OCI-LY7 (cell line): ENCODE results near the gene C9. TPM values are rescaled to one million over a fixed set of nuclear protein-coding genes. Genes with fewer than 3 reads are reported as not detected.

Experiments used
- BruUV-seq: library from RNA; stranded (reverse); fragments of 400-500 nt; replicated peaks from 2 replicates; lab custom pipeline; 2021; lab: Mats Ljungman, UMichigan
- CTCF ChIA-PET: fragments of 300-600 bp; sonication (Branson Sonifier 250); formaldehyde crosslinking; loops from one replicate; lab custom pipeline; 2022; ENCODE audit warnings: antibody characterized with exemption; ENCODE audit not compliant: unreplicated experiment; lab: Charles Lee
- POLR2A ChIA-PET: fragments of 300-600 bp; sonication (Branson Sonifier 250); formaldehyde crosslinking; loops from one replicate; lab custom pipeline; 2022; ENCODE audit warnings: antibody characterized with exemption; lab: Charles Lee
- DNase-seq: peaks from one replicate; pipeline ENCODE4 v3.0.0-alpha.2; 2015; ENCODE audit warnings: low spot score
- H2AFZ ChIP-seq: fragments of 200-600 bp; sonication (generic), shearing (Covaris generic); 2 replicates; pipeline ENCODE4 v1.6.1; 2014; ENCODE audit warnings: mild to moderate bottlenecking, antibody characterized with exemption, low read length, moderate library complexity
- H3K27ac ChIP-seq: fragments of 200-600 bp; sonication (generic); 2 replicates; pipeline ENCODE4 v1.5.1; 2014; ENCODE audit warnings: mixed run types, low read depth, mild to moderate bottlenecking, moderate library complexity, low read length, inconsistent platforms; ENCODE audit not compliant: poor library complexity, severe bottlenecking
- H3K36me3 ChIP-seq: fragments of 200-600 bp; sonication (generic); 2 replicates; pipeline ENCODE4 v1.6.1; 2014; ENCODE audit warnings: mild to moderate bottlenecking, antibody characterized with exemption, low read length, moderate library complexity, mixed read lengths; ENCODE audit not compliant: insufficient read depth
- H3K4me1 ChIP-seq: fragments of 200-600 bp; sonication (generic); 2 replicates; pipeline ENCODE4 v1.5.1; 2014; ENCODE audit warnings: mild to moderate bottlenecking, low read length; ENCODE audit not compliant: insufficient read depth, poor library complexity, severe bottlenecking
- H3K4me2 ChIP-seq: fragments of 200-600 bp; sonication (generic); 2 replicates; pipeline ENCODE4 v1.6.1; 2014; ENCODE audit warnings: mild to moderate bottlenecking, low read length
- H3K4me3 ChIP-seq: fragments of 200-600 bp; sonication (generic); 2 replicates; pipeline ENCODE4 v1.5.1; 2014; ENCODE audit warnings: mild to moderate bottlenecking, low read depth, low read length; ENCODE audit not compliant: poor library complexity, severe bottlenecking
- H3K79me2 ChIP-seq: fragments of 200-600 bp; sonication (generic); 2 replicates; pipeline ENCODE4 v1.6.1; 2016; ENCODE audit warnings: low read depth, mild to moderate bottlenecking, low read length, moderate library complexity, mixed read lengths; ENCODE audit not compliant: insufficient read depth
- H3K9me2 ChIP-seq: fragments of 200-600 bp; sonication (generic); 2 replicates; pipeline ENCODE4 v1.6.1; 2016; ENCODE audit warnings: mild to moderate bottlenecking, low read length, mixed read lengths; ENCODE audit not compliant: insufficient read depth
- H3K9me3 ChIP-seq: fragments of 200-600 bp; sonication (generic); 2 replicates; pipeline ENCODE4 v1.6.1; 2014; ENCODE audit warnings: mild to moderate bottlenecking, mixed run types, low read length, mixed read lengths
- H4K20me1 ChIP-seq: fragments of 200-600 bp; sonication (generic); 2 replicates; pipeline ENCODE4 v1.6.1; 2014; ENCODE audit warnings: mild to moderate bottlenecking, antibody characterized with exemption, low read length, moderate library complexity, mixed read lengths; ENCODE audit not compliant: insufficient read depth
- EZH2phosphoT487 ChIP-seq: fragments of 200-600 bp; sonication (generic); IDR thresholded peaks from 2 replicates; pipeline ENCODE4 v1.6.1; 2018; ENCODE audit warnings: low read depth, borderline replicate concordance, mild to moderate bottlenecking, mixed run types, antibody characterized with exemption, low read length, moderate library complexity, mixed read lengths
- intact Hi-C: fragments of 100-400 bp; cut with micrococcal nuclease; formaldehyde crosslinking; loops from one replicate; pipeline ENCODE4 v1.10.0; 2022; ENCODE audit not compliant: unreplicated experiment
- total RNA-seq, 2 experiments: library from RNA; depleted of rRNA in 1 of 2; stranded (reverse); fragments of >200 nt in 1 of 2; shearing (Covaris generic) in 1 of 2; gene quantifications; 2 replicates each; pipeline ENCODE4 v1.2.3, GENCODE V29; 2014 to 2022
- TF ChIP-seq, protein P1 (sequence below): fragments of 200-600 bp; sonication (generic); conservative IDR thresholded peaks from 2 replicates; pipeline ENCODE4 v1.5.1; 2014; ENCODE audit warnings: mild to moderate bottlenecking, antibody characterized with exemption, low read length, moderate library complexity, mixed read lengths

The C9 gene
- total RNA-seq, 2 experiments from 2014 or later, result not detected

DNA sequence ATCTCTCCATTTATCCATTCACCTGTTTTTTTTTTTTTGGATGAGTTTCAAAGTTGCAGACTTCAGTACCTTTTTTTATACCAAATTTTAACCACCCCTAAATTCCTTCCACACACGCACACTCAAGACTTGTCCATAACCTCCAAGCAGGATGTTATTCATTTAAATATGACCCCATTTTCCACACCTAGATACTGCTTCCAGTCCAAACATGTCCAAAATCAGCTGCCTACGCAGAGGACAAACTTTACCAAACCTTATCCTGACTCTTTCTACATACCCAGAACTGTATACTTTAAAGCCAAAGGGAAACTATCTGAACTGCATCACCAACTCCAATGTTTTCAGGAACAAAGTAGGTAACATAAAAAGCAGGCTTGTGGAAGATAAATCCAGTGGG is 108.9 kb downstream of the C9 start:
- Histone ChIP-seq H3K9me2 (no peaks in the 10 kb centered on the region), H3K36me3 (no peaks in the 10 kb centered on the region), H4K20me1 (no peaks in the 10 kb centered on the region), H3K79me2 (no peaks in the 10 kb centered on the region), H3K27ac (no peak overlapping the region), H3K4me2 (no peak overlapping the region), H3K4me1 (no peaks in the 10 kb centered on the region), H3K9me3 (no peaks in the 10 kb centered on the region), H2AFZ (no peak overlapping the region), H3K4me3 (no peak overlapping the region)
- TF ChIP-seq, protein P1, sequence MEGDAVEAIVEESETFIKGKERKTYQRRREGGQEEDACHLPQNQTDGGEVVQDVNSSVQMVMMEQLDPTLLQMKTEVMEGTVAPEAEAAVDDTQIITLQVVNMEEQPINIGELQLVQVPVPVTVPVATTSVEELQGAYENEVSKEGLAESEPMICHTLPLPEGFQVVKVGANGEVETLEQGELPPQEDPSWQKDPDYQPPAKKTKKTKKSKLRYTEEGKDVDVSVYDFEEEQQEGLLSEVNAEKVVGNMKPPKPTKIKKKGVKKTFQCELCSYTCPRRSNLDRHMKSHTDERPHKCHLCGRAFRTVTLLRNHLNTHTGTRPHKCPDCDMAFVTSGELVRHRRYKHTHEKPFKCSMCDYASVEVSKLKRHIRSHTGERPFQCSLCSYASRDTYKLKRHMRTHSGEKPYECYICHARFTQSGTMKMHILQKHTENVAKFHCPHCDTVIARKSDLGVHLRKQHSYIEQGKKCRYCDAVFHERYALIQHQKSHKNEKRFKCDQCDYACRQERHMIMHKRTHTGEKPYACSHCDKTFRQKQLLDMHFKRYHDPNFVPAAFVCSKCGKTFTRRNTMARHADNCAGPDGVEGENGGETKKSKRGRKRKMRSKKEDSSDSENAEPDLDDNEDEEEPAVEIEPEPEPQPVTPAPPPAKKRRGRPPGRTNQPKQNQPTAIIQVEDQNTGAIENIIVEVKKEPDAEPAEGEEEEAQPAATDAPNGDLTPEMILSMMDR, result no peak
- no peak for TF ChIP-seq EZH2phosphoT487
- no TSS peak for BruUV-seq
- POLR2A ChIA-PET, result interaction anchor here (0.5 kb wide), 1 partner anchor 282 kb away, joined by 3 read pairs; no protein-coding TSS in a partner anchor
- intact Hi-C loops, result no loop called here
- CTCF ChIA-PET, result no interaction called here
- DNase-seq, result no peak

DNA sequence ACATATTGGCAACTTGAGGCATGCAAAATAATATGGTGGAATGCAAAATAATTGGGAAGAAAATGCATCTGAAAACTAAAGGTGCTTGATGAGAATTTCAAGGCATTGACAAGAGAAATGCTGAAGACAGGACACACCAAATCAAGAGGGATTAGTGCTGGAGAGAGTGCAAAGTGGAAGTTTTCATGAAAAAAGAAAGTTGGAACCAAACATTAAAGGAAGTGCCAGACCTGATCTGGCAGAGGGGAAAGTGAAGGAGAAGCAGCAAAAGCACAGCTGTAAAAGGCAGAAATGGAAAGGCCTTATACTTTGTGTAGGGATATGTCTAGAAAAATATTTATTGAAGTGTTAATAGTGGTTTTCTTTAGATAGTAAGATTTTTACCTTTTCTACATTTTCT is 109.6 kb downstream of the C9 start:
- BruUV-seq, result no TSS peak
- no peak overlapping the region for H3K4me3 ChIP-seq

DNA sequence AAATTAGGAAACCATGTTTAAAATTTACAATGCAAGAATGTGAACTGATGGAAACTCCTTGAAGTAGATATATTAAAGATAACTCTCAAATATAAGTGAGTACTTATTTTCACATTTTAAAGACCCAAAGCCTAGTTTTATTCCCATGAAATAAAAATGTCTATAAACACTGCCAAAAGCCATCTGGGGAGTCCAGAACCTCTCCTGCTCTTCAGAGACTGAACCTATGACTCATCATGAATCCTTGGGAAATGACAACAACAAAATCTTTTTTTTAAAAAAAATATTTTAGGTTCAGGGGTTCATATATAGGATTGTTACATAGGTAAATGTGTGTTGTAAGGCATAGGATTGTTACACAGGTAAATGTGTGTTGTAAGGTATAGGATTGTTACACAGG is 111.1 kb downstream of the C9 start:
- ChIA-PET POLR2A (interaction anchor here (2.1 kb wide), 1 partner anchor 12 kb away, joined by 9 read pairs; no protein-coding TSS in a partner anchor), CTCF (no interaction called here)
- Histone ChIP-seq H3K36me3 (no peaks in the 10 kb centered on the region), H3K4me3 (no peak overlapping the region), H4K20me1 (no peaks in the 10 kb centered on the region), H3K9me3 (no peaks in the 10 kb centered on the region), H3K4me1 (no peaks in the 10 kb centered on the region), H3K79me2 (no peaks in the 10 kb centered on the region), H3K9me2 (no peaks in the 10 kb centered on the region), H3K4me2 (no peak overlapping the region), H2AFZ (no peak overlapping the region), H3K27ac (no peak overlapping the region)
- DNase-seq, result no peak
- intact Hi-C loops, result no loop called here
- no peak for TF ChIP-seq EZH2phosphoT487
- TF ChIP-seq, protein P1, result no peak
- no TSS peak for BruUV-seq

More for the DNA sequence above, 109.6 kb downstream of the C9 start:
- Histone ChIP-seq H3K79me2 (no peaks in the 10 kb centered on the region), H4K20me1 (no peaks in the 10 kb centered on the region), H2AFZ (no peak overlapping the region), H3K4me2 (no peak overlapping the region), H3K9me3 (no peaks in the 10 kb centered on the region), H3K36me3 (no peaks in the 10 kb centered on the region), H3K9me2 (no peaks in the 10 kb centered on the region), H3K27ac (no peak overlapping the region), H3K4me1 (no peaks in the 10 kb centered on the region)
- POLR2A ChIA-PET, result interaction anchor here (0.7 kb wide), 1 partner anchor 16 kb away, joined by 3 read pairs; no protein-coding TSS in a partner anchor
- TF ChIP-seq, protein P1, result no peak
- no peak for TF ChIP-seq EZH2phosphoT487
- DNase-seq, result no peak
- CTCF ChIA-PET, result no interaction called here
- intact Hi-C loops, result no loop called here
